Muscle of arm (tissue), 12 donors: ENCODE results near the gene TBC1D2B. TPM values are rescaled to one million over a fixed set of nuclear protein-coding genes. Genes with fewer than 3 reads are reported as not detected.
A peak's percentile ranks its signal among the peaks of the same experiment; 100 is the strongest.
"Not testable (repeated sequence)": the region's sequence is repeated elsewhere in the genome, so short reads cannot be mapped to it uniquely, and the experiment has no call there.

Experiments
- DNase-seq: peaks from one replicate; pipeline ENCODE4 v3.0.0-alpha.2; 2013
- polyA plus RNA-seq, 12 donors: library from polyadenylated mRNA; unstranded; fragments of 120-200 nt; gene quantifications; one replicate each; pipeline ENCODE4 v1.2.1, GENCODE V29; 2013; ENCODE audit not compliant: insufficient read length in 12 of 12

The TBC1D2B gene
- polyA plus RNA-seq, 12 donors: 24.3 to 43.2 (median 27.8) TPM; not detected in 1

- no peak for DNase-seq
Measured at GRCh38 chr15:78006567-78007205, 70.8 kb downstream of the TBC1D2B start.

DNA sequence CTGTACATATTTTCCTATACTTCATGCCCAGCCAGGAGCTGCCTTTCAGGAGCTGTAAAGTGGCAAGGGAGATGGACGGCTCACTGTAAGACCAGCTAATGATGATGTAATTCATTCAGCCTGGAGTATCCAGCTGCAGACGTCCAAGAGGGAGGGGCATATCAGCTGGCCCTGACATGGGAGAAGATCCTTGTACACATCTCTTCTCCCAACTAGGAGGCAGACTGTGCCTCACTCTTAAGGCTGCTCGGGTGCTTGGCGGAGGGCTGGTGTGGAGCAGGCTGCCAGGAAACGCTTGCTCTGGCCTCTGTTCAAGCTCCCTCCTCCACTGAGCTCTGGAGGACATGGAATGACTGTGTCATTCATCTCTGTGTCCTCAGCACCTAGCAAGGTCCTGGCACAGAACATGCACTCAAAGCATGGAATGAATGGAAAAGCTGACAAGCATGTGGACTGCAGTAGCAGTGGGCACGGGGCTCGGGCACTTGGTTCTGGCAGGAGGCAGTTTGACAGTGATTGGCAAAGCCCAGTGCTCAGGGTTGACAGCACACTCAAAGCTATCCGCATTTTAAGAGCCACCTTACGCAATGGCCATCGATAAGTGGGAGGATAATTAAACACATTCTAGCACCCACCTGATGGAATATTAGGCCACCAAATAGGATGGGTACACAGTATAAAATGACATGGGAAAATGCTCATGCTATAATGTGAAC, 72.4 kb downstream of the TBC1D2B start:
- DNase-seq: peak; percentile 80

DNA sequence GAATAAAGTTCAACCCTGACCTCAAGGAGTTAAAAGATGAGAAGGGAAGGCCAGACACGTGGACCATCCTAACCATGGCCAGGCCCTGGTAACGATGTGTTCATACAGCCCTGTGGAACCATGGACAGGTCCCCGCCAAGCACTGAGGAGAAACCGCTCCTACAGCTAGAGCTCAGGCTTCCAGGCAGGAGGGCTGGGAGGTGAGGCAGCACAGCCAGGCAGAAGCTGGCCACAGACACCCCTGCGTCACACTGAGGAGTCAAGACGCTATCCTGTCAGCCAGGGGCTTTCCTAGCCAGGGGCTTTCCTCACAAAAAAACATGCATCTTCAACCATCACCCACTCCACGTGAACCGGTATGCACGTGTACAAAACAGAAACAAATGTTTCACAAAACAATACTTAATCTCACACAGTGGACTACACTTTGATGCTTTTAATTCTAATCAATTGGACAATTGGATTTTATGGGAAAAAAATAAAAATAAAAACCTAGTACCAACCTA, 73.2 kb downstream of the TBC1D2B start:
- no peak for DNase-seq

DNA sequence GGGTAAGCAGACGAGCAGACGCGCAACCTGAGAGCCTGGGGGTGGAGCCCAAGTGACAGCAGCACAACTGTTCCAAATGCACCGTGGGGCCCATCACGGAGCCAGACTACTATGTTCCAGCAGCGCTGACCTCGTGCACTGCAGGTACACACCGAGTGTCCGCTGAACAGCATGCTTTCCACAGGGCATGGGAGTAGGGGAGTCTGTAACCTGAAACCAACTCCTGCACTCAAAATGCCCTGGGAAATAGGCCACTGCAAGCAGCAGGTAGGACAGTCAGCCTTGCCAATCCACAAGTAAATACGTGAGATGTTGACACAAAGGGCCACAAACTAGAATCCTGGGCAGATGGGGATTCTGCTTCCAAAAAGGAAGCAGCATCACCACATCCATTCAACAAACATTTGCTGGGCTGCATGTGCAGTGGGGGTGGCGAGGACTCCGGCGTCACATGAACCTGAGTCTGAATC, 73.9 kb downstream of the TBC1D2B start:
- DNase-seq: no peak

GRCh38 chr15:78002996-78003395, 74.5 kb downstream of the TBC1D2B start:
- DNase-seq: no peak

DNA sequence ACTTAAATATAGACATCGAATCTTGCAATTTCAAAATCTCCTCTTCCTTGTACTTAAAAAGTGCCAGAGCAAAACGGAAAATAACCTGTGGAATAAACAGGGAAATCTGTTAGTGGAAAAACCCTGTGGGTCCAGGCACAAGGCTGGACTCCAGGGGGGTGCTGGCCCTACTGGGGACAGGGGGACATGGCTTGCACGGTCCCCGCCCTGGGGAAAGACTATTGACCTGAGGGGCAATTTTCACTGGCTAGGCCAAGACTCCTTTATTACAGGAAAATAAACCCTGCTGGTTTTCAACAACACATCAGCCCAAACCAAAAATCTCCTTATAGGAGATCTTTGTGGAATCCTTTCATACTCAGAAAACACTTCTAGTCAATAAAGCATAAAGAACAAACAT, 75.9 kb downstream of the TBC1D2B start:
- no peak for DNase-seq

GRCh38 chr15:78000927-78001249, 76.6 kb downstream of the TBC1D2B start:
- no peak for DNase-seq

DNA sequence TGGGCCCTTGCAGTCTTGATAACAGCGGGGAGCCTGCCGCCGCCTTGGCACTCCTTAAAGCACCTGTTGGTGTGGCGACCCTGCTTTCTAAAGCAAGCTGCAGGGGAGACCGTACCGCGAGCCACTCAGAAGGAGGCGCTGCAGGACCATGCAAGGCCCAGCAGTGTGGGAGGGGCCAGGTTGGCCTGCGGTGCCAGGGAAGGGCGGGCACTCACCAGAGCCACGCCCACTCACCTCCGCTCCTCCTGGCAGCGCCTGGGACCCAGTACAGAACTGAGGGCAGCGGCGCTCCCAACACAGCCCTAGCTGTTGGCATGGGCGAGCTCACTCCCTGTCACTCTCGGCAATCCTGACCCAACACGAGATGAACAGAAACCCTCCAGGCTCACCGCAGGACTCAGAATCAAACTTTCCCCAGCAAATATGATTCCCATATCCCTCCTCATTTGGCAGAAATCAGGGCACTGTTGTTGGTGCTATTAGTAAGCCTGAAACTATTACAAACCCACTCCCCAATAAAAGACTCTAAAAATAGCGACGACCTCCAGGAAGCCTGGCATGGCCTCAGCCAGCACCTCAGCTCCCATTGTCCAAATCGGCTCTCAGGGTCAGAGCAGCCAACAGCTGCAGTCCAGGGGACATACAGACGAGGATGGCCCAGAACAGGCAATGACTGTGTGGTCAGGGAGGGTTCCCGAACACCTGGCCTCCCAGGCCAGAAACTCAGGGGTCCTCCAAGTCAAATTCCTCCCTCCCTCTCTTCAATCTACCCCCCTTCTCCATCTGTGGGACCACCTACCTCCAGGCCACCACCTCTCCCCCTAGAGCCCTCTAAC, 77.2 kb downstream of the TBC1D2B start:
- no peak for DNase-seq

DNA sequence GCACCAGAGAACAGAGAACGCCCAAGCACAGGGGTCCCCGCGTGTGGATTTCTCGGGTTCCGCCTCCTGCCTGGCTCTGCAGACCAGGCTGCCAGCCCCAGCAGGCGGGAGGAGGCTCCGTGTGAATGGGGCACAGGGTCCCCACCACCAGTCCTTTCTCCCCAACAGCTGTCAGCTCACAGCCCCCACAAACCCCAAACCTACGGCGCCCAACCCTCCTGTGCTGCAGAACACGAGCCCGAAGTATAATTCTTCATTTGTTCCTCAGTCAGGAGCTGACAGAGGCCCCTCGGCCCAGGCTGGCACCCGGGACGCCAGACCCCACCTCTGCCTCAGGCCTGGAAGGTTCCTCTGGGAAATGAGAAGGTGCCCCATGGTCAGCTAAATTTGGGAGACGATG, 78.0 kb downstream of the TBC1D2B start:
- DNase-seq: no peak

GRCh38 chr15:77998592-77998991, 78.9 kb downstream of the TBC1D2B start:
- DNase-seq: no peak

DNA sequence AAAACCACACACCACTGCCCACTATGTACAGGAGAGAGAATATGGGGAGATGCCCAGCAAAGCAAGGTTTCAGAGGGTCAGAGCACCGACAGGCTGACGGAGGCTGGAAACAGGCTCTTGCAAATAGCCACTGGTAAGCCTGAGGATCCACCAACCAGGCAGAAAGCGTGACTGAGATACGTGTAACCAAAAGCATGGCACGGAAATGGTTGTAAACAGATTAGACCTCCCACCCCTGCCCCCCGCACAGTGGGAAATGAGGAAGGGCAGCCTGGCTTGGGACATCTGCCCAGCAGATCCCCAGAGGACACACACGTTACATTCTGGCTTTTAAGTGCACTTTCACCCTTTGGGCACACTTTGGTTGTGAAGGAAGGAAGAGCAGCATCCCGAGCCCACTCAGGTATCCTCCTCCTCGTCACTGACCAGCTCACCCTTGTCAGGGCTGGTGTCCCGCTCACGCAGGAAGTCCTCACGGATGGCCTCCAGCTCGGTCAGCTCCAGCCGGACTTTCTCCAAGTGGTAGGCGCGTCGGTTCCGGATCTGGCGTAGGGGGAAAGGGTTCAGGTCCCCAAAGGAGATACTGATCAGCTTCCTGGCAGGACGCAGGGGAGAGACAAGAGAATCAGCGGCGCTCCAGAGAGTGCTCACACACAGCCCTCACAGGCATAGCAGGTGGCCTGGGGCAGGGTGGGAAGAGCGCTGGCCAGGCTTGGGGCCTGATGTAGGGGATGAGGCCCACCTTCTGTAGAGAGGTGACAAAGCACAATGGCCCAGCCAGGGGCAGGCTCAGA, 79.6 kb downstream of the TBC1D2B start:
- DNase-seq: not testable (repeated sequence)

DNA sequence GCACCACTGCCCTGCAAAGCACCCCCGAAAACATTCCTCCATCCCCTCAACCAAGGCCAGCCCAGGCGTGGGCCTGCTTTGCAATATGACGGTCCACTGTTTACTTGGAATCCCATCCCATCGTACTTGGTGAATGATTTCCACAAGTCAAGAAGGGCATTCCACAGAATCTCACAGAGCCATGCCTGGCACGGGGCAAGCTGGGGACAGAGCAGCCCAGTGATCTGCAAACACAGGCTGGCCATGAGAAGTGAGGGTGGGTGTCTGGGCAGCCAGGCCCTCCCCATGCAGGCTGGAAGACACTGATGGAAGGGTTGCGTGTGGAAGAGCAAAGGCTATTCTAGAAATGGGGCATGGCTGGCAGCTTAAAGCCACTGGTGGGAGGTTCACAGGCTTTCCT, 80.3 kb downstream of the TBC1D2B start:
- DNase-seq: not testable (repeated sequence)

- not testable (repeated sequence) for DNase-seq
Measured at GRCh38 chr15:77996713-77997171, 80.8 kb downstream of the TBC1D2B start.

GRCh38 chr15:77996226-77996625, 81.3 kb downstream of the TBC1D2B start:
- not testable (repeated sequence) for DNase-seq

GRCh38 chr15:77995537-77995918, 82.0 kb downstream of the TBC1D2B start:
- DNase-seq: not testable (repeated sequence)

DNA sequence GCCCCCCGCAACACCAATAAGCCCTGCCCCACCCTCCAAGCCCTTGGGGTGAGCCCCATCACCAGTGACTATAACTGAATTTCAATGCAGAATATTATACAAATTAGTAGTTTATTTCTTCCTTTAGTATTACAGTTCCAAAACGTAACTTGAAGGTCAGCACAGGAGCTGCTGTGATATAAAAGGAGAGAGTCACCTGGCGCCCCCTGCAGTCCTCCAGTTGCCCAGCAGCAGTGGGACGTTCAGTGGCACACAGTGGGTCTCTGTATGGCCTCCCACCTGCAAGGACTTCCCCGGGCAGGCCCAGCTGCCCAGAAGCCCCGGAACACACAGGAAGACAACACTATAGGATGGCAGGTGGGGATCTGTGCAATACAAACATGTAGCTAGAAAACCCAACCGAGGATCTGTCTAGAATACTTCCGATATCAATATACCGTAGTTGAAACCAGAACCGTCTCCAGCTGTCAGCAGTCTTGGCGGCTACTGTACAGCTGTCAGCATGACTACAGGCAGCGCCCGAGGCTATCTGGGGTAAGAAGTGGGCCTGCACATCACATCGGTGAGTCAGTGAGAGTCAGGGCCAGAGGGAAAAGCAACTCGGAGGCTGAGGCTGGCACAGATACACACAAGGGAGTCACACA, 82.5 kb downstream of the TBC1D2B start:
- DNase-seq: not testable (repeated sequence)

- not testable (repeated sequence) for DNase-seq
Measured at GRCh38 chr15:77993970-77994693, 83.4 kb downstream of the TBC1D2B start.

- no peak for DNase-seq
Measured at GRCh38 chr15:77993374-77993911, 84.1 kb downstream of the TBC1D2B start.

DNA sequence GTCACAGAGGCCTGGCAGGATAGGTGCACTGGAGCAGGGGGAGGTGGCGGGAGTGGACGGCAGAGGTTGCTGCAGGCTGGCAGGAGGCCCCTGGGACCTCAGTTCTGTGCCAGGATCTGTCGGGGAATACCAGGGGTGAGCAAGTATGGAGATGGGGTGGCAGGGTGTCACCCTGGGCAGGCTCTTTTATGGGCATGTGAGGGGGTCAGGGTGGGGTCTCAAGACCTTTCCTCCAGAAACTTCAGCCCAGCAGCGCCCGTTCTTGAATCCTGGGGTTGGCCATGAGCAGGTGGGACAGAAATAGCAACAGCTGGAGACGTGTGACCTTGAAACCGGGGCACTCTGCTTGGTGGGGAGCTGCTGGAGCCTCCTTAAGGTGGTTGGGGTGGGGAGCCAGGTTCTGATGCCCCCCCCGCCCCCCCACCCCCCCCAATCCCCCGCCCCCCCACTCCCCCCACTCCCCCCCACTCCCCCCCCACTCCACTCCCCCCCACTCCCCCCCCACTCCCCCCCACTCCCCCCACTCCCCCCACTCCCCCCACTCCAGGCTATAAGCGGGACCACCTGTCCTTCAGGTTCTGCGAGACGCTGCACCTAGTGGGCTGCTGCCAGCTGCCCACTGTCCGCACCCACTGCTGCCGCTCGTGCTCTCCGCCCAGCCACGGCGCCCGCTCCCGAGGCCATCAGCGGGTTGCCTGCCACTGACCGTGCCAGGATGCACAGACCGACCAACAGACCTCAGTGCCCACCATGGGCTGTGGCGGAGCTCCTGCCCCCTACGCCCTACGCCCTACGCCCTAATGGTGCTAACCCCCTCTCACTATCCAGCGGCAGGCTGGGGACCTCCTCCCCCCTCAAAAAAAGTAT, 84.9 kb downstream of the TBC1D2B start:
- DNase-seq: no peak
